H9 (cell line): Measurements from ENCODE around the gene STYXL2. TPM values are rescaled to one million over a fixed set of nuclear protein-coding genes. Genes with fewer than 3 reads are reported as not detected.

Source experiments
- DNase-seq: peaks from one replicate; pipeline ENCODE4 v3.0.0-alpha.2; 2017
- H2AFZ ChIP-seq: one replicate; pipeline ENCODE4 v1.6.1; 2013; ENCODE audit warnings: mild to moderate bottlenecking, low read length, control low read depth, moderate library complexity
- H2AK5ac ChIP-seq: 2 replicates; pipeline ENCODE4 v1.6.1; 2013; ENCODE audit warnings: low read length, control low read depth, mixed read lengths; ENCODE audit not compliant: insufficient read length
- H2BK120ac ChIP-seq: one replicate; pipeline ENCODE4 v1.6.1; 2013; ENCODE audit warnings: low read depth, mild to moderate bottlenecking, low read length, control low read depth, inconsistent platforms; ENCODE audit not compliant: poor library complexity, severe bottlenecking
- H2BK12ac ChIP-seq: 2 replicates; pipeline ENCODE4 v1.6.1; 2013; ENCODE audit warnings: low read length, control low read depth, mixed read lengths, low read depth; ENCODE audit not compliant: insufficient read length
- H2BK15ac ChIP-seq: 2 replicates; pipeline ENCODE4 v1.6.1; 2013; ENCODE audit warnings: low read depth, low read length, control low read depth
- H2BK20ac ChIP-seq: one replicate; pipeline ENCODE4 v1.6.1; 2013; ENCODE audit warnings: low read depth, mild to moderate bottlenecking, low read length, control low read depth, inconsistent platforms; ENCODE audit not compliant: poor library complexity, severe bottlenecking
- H2BK5ac ChIP-seq: 2 replicates; pipeline ENCODE4 v1.6.1; 2013; ENCODE audit warnings: low read length, control low read depth, mixed read lengths; ENCODE audit not compliant: insufficient read length
- H3K14ac ChIP-seq: 2 replicates; pipeline ENCODE4 v1.6.1; 2013; ENCODE audit warnings: low read length, control low read depth; ENCODE audit not compliant: insufficient read depth
- H3K18ac ChIP-seq: 2 replicates; pipeline ENCODE4 v1.6.1; 2013; ENCODE audit warnings: low read depth, mild to moderate bottlenecking, mixed read lengths, low read length, control low read depth; ENCODE audit not compliant: insufficient read length
- H3K23ac ChIP-seq: 2 replicates; pipeline ENCODE4 v1.6.1; 2013; ENCODE audit warnings: low read length, control low read depth, mixed read lengths, low read depth; ENCODE audit not compliant: insufficient read length
- H3K23me2 ChIP-seq: 2 replicates; pipeline ENCODE4 v1.6.1; 2013; ENCODE audit warnings: low read depth, mild to moderate bottlenecking, mixed read lengths, low read length, control low read depth; ENCODE audit not compliant: insufficient read length, poor library complexity, severe bottlenecking
- H3K27ac ChIP-seq: 2 replicates; pipeline ENCODE4 v1.5.1; 2013; ENCODE audit warnings: low read length, control low read depth, mixed read lengths, low read depth; ENCODE audit not compliant: insufficient read length
- H3K27me3 ChIP-seq: 2 replicates; pipeline ENCODE4 v1.6.1; 2013; ENCODE audit warnings: low read length, control low read depth, inconsistent platforms; ENCODE audit not compliant: insufficient read depth
- H3K4ac ChIP-seq: 2 replicates; pipeline ENCODE4 v1.6.1; 2013; ENCODE audit warnings: low read depth, mild to moderate bottlenecking, control low read depth, inconsistent platforms, low read length, moderate library complexity
- H3K4me1 ChIP-seq: 2 replicates; pipeline ENCODE4 v1.6.1; 2013; ENCODE audit warnings: low read length, control low read depth, inconsistent platforms; ENCODE audit not compliant: insufficient read depth
- H3K4me2 ChIP-seq: 2 replicates; pipeline ENCODE4 v1.6.1; 2013; ENCODE audit warnings: low read length, control low read depth, mixed read lengths; ENCODE audit not compliant: insufficient read length, insufficient read depth
- H3K56ac ChIP-seq: 2 replicates; pipeline ENCODE4 v1.6.1; 2013; ENCODE audit warnings: low read depth, mild to moderate bottlenecking, mixed read lengths, low read length, control low read depth; ENCODE audit not compliant: insufficient read length
- H3K79me1 ChIP-seq: 2 replicates; pipeline ENCODE4 v1.6.1; 2013; ENCODE audit warnings: low read depth, mild to moderate bottlenecking, moderate library complexity, low read length, control low read depth, inconsistent platforms; ENCODE audit not compliant: insufficient read depth, poor library complexity, severe bottlenecking
- H3K79me2 ChIP-seq: 2 replicates; pipeline ENCODE4 v1.6.1; 2013; ENCODE audit warnings: low read length, control low read depth, inconsistent platforms; ENCODE audit not compliant: insufficient read depth
- H3K9ac ChIP-seq: 2 replicates; pipeline ENCODE4 v1.6.1; 2013; ENCODE audit warnings: low read length, control low read depth, mixed read lengths; ENCODE audit not compliant: insufficient read length; ENCODE audit errors: extremely low read depth
- H3K9me3 ChIP-seq: one replicate; pipeline ENCODE4 v1.6.1; 2013; ENCODE audit warnings: low read depth, low read length, inconsistent platforms; ENCODE audit not compliant: control insufficient read depth
- H3T11ph ChIP-seq: one replicate; pipeline ENCODE4 v1.6.1; 2013; ENCODE audit warnings: mild to moderate bottlenecking, low read length, control low read depth, inconsistent platforms
- H4K20me1 ChIP-seq: one replicate; pipeline ENCODE4 v1.6.1; 2013; ENCODE audit not compliant: control insufficient read depth, insufficient read length, insufficient read depth
- H4K5ac ChIP-seq: 2 replicates; pipeline ENCODE4 v1.6.1; 2013; ENCODE audit warnings: low read depth, mild to moderate bottlenecking, mixed read lengths, low read length, control low read depth; ENCODE audit not compliant: insufficient read length
- H4K8ac ChIP-seq: replicated peaks from 2 replicates; pipeline ENCODE4 v1.6.1; 2013; ENCODE audit warnings: low read length, control low read depth, mixed read lengths, low read depth; ENCODE audit not compliant: insufficient read length
- H4K91ac ChIP-seq: 2 replicates; pipeline ENCODE4 v1.6.1; 2013; ENCODE audit warnings: low read depth, mild to moderate bottlenecking, moderate library complexity, mixed read lengths, low read length, control low read depth; ENCODE audit not compliant: insufficient read length
- H3K27ac Mint-ChIP-seq, 3 experiments: 2 replicates in 2 of 3; 3 replicates in 1 of 3; pipeline ENCODE4 v1.8.0; 2020 to 2021; ENCODE audit warnings: mixed read lengths in 3 of 3, mild to moderate bottlenecking in 1 of 3, moderate library complexity in 1 of 3
- H3K27me3 Mint-ChIP-seq: 2 replicates; pipeline ENCODE4 v1.8.0; 2021; ENCODE audit warnings: low read depth, mild to moderate bottlenecking, moderate library complexity, mixed read lengths
- H3K36me3 Mint-ChIP-seq, 3 experiments: 2 replicates in 2 of 3; 3 replicates in 1 of 3; pipeline ENCODE4 v1.8.0; 2020 to 2021; ENCODE audit warnings: low read depth in 3 of 3, mixed read lengths in 3 of 3; ENCODE audit not compliant: insufficient read depth in 1 of 3
- H3K4me1 Mint-ChIP-seq, 2 experiments: 2 replicates each; pipeline ENCODE4 v1.8.0; 2020; ENCODE audit warnings: mixed read lengths in 2 of 2
- H3K4me3 Mint-ChIP-seq, 2 experiments: 2 replicates in 1 of 2; 3 replicates in 1 of 2; pipeline ENCODE4 v1.8.0; 2020 to 2021; ENCODE audit warnings: mild to moderate bottlenecking in 2 of 2, mixed read lengths in 2 of 2, moderate library complexity in 1 of 2
- H3K9me3 Mint-ChIP-seq, 2 experiments: 2 replicates in 1 of 2; 3 replicates in 1 of 2; pipeline ENCODE4 v1.8.0; 2020; ENCODE audit warnings: mild to moderate bottlenecking in 2 of 2, mixed read lengths in 2 of 2, moderate library complexity in 1 of 2
- WGBS: extraction: QIAGEN DNeasy Blood & Tissue Kit; methylation state at CpG from one replicate; pipeline ENCODE4 v1.1.7; 2013; ENCODE audit warnings: missing lambda C conversion rate, low lambda C conversion rate, mixed read lengths; ENCODE audit not compliant: insufficient read length; ENCODE audit errors: extremely low coverage; 5-methylcytosine and 5-hydroxymethylcytosine counted together
- total RNA-seq: library from RNA; stranded (reverse); gene quantifications from 2 replicates; pipeline ENCODE4 v1.2.1, GENCODE V29; 2021
- TF ChIP-seq, protein P1 (sequence below): fragments of 200-600 bp; sonication (generic); conservative IDR thresholded peaks from 3 replicates; pipeline ENCODE4 v1.8.0; 2021; ENCODE audit warnings: antibody characterized with exemption, mild to moderate bottlenecking

STYXL2 gene
- total RNA-seq, 1 experiment from 2014 or later = 0.09 TPM

DNA sequence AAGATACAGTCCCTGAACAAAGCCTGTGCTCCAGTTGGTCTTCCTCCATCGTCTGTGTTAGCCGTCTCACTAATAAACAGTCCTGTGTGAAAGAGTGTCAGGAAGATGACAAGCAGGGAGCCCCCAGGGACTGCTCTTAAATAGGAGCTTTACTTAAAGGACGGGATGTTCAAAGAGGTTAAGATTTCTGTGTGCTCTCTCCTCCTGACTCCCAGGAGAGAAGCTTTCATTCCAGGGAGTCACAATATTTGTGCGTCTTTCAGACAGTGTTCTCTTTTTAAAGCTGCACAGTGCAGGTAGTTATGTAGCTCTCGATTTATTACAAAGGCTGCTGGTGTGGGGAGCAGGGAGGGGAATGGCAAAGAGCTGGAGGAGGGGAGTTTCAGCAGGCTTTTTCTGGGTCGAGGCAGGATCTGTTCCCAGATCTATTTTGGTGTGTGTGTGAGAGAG is 43.5 kb downstream of the STYXL2 start:
- no CpG with 5 or more reads among the region's 6 CpGs for WGBS
- no peak overlapping the region for H3K18ac ChIP-seq
- Mint-ChIP-seq H3K27me3 (peaks cover 1% of the 10 kb centered on the region; the same call in 1 of the 2 replicates), H3K4me3 (peak overlapping the region in 1 of 2 experiments; percentile 51; a peak in 1 of 5 replicates), H3K9me3 (peaks cover 4 to 7% of the 10 kb centered on the region in 2 experiments; a peak in 4 of 5 replicates), H3K4me1 (peaks cover 45 to 52% of the 10 kb centered on the region in 2 experiments), H3K27ac (peak overlapping the region; percentile 13 to 57 (median 39); a peak in 3 of 7 replicates), H3K36me3 (peaks cover 0 to 6% (median 4%) of the 10 kb centered on the region in 3 experiments; a peak in 3 of 7 replicates)
- no peaks in the 10 kb centered on the region for H3K23me2 ChIP-seq
- no peak overlapping the region for H2BK20ac ChIP-seq
- H4K20me1 ChIP-seq = no peaks in the 10 kb centered on the region
- H3K9ac ChIP-seq = no peak overlapping the region
- H3K4me2 ChIP-seq = no peak overlapping the region
- no peak overlapping the region for H2BK12ac ChIP-seq
- no peak overlapping the region for H3K27ac ChIP-seq
- H3K79me2 ChIP-seq = no peaks in the 10 kb centered on the region
- no peaks in the 10 kb centered on the region for H3K79me1 ChIP-seq
- H4K8ac ChIP-seq = no peak overlapping the region
- no peak overlapping the region for H3K4ac ChIP-seq
- H3K9me3 ChIP-seq = no peaks in the 10 kb centered on the region
- no peaks in the 10 kb centered on the region for H3K27me3 ChIP-seq
- H4K5ac ChIP-seq = no peak overlapping the region
- H3K4me1 ChIP-seq = peaks cover 8% of the 10 kb centered on the region
- H3K56ac ChIP-seq = no peak overlapping the region
- H2BK120ac ChIP-seq = no peak overlapping the region
- TF ChIP-seq, protein P1, sequence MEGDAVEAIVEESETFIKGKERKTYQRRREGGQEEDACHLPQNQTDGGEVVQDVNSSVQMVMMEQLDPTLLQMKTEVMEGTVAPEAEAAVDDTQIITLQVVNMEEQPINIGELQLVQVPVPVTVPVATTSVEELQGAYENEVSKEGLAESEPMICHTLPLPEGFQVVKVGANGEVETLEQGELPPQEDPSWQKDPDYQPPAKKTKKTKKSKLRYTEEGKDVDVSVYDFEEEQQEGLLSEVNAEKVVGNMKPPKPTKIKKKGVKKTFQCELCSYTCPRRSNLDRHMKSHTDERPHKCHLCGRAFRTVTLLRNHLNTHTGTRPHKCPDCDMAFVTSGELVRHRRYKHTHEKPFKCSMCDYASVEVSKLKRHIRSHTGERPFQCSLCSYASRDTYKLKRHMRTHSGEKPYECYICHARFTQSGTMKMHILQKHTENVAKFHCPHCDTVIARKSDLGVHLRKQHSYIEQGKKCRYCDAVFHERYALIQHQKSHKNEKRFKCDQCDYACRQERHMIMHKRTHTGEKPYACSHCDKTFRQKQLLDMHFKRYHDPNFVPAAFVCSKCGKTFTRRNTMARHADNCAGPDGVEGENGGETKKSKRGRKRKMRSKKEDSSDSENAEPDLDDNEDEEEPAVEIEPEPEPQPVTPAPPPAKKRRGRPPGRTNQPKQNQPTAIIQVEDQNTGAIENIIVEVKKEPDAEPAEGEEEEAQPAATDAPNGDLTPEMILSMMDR = no peak
- H2BK15ac ChIP-seq = no peak overlapping the region
- H2AFZ ChIP-seq = no peak overlapping the region
- H3K14ac ChIP-seq = no peak overlapping the region
- no peak overlapping the region for H3T11ph ChIP-seq
- no peak overlapping the region for H3K23ac ChIP-seq
- no peak for DNase-seq
- H2BK5ac ChIP-seq = no peak overlapping the region
- no peak overlapping the region for H2AK5ac ChIP-seq
- H4K91ac ChIP-seq = no peak overlapping the region
